ENCODE data around the gene SNX25.

The SNX25 gene

DNA sequence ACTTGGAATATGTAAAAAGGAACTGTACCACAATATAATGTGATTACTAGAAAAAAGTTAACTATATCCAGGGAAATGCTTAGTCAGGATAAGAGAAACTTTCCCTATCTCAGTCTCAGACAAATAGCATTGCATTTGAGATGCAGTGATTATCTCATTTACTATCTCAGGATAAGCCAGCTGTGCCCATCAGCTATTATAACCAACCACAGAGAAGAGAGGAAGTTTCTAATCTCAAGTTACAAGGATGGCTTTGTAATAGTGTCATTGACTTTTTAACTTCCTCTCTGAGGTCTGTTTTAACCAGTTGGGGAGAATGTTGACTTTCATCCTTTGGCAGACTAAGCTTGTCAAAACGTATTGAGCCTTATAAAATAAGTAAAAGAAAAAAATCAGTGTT lies 56.5 kb downstream of the SNX25 start:
- peak; percentile 83 for DNase-seq (ENCODE audit: low read depth)

DNA sequence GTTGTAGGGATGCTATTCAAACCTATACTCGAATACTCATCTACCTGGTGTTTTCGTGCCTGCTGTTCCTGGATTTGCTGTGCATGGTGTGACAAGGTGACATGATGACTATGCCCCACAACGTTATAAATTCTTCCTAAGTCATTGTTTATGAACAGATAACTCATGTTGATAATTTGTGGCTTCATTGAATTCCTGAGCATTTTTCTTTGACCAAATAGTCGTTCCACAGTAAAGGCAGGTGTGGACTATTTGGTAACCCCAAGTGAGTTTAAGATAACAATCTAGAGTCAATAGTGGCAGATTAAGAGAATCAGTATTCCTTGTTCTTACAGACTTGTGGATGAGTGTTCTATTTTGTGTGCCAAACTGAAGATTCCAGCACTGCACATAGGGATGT lies 59.9 kb downstream of the SNX25 start:
- DNase-seq (ENCODE audit: low read depth): peak; percentile 36

DNA sequence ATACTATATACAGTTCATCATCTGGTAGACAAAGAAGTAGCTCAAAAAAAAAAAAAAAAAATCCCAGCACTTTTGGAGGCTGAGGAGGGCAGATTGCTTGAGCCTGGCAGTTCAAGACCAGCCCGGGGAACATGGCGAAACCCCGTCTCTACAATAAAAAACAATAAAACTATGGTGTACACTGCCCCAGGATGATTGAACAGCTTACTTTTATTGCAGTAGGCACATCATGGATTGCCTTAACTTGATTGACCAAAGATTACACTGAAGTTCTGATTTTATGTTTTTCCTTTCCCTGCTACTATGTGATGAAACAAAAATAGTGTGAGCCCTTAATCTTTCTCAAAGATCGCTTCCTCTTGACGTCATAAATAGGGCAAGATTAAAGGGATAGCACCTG lies 60.6 kb downstream of the SNX25 start:
- DNase-seq (ENCODE audit: low read depth): no peak

DNA sequence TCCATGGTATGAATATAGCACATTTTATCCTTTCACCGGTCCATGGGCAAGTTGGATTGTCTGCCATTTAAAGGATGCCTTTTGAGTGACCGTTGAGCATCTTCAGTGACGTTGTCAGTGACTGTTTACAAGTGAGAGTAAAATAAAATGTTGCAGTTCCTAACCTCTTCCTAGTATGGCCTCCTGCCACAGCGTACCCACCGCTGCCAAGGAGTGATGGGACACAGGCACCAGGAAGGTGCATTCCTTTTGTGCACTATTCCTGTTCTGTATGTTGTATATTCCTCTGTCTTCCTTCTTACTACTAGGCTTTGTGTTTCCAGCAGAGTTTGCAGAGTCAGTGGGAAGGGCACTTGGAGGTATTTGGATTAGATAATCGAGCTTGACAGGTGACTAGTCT lies 61.5 kb downstream of the SNX25 start:
- no peak for DNase-seq (ENCODE audit: low read depth)

DNA sequence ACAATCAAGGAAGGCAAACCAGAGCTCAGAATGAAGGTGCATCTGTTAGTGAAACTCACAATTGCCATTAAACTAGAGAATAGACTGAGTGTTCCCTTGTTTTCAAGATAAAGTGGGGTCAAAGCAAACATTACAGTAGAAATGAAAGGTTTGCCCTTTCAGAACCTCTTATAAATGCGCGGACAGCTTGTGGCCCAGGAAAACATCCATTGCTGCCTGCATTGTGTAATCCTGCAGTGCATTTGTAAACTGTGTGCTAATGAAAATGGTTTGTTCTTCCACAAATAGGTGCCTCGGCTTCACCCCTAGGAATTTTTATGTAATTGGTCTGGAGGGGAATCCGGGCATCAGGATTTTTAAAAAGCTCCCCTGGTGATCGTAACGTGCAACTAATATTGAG lies 62.8 kb downstream of the SNX25 start:
- peak; percentile 23 for DNase-seq (ENCODE audit: low read depth)

DNA sequence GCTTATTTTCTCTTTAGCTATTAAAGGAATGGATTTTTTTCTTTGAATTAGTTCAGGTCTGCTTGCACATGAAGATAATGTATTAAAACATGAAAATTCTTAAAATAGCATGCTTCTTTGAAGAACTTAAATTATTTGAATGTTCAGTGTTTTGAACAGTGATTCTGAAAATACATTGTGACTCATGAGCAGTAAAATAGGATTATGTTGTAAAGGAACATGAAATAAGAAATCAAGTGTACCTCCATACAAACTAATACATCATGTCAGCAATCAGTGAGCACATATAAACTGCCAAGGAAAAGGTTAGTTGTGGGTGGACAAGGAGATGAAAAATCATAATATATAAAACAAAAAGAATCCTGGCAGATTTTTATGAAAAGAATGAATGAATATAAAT lies 66.1 kb downstream of the SNX25 start:
- peak; percentile 31 for DNase-seq (ENCODE audit: low read depth)

DNA sequence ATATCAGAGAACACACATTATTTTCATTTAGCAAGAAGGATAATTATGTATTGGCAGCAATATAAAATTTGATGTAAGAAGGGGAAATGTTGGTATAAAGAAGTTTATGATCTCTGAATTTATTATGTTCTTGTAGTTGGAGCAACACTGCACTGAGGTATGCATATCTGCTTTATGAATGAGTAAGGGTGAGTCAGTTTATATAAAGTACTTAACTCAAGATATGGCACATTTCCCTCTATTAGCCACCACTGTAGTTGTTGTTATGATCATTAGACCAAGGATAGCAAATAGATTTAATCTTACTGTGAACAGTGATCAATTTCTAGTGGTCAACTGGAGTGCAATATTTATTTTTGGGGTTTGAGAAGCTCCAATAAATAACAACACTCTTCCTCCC lies 66.6 kb downstream of the SNX25 start:
- DNase-seq (ENCODE audit: low read depth): peak; percentile 74

DNA sequence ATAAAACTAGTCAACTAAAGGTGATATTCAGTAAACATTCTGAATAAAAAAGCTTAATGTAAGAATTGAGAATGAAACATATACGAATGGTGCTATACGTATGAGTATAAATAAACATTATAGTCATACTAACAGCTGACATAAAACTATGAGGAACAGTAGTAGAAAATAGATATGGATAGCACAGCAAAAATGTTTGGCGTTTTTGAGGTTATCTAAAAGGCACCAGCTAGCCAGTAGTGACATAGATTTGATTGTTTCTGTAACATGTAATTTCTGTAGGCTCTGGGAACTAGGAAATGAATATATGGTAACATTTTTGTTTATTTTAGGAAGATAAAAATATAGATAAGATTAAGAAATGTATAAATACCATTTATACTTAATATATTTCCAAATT lies 69.3 kb downstream of the SNX25 start:
- DNase-seq (ENCODE audit: low read depth): peak; percentile 41

DNA sequence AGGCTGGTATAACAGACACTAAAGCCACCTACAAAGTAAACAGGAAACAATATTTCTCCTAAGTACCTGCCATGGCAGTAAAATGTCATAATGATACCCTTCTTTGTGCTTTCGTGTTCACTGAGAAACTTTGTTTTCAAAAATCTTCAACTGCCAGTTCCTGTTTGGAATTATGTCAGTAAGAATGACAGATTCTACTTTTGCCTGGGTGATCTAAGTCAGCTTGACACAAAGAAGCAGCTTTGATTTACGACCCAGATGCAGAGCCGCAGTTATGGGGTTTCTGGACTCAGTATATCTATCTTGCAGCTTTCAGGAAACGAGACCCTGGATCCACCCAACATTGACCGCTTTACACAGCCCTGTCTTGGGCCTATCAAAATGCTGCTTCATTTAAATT lies 71.2 kb downstream of the SNX25 start:
- no peak for DNase-seq (ENCODE audit: low read depth)

DNA sequence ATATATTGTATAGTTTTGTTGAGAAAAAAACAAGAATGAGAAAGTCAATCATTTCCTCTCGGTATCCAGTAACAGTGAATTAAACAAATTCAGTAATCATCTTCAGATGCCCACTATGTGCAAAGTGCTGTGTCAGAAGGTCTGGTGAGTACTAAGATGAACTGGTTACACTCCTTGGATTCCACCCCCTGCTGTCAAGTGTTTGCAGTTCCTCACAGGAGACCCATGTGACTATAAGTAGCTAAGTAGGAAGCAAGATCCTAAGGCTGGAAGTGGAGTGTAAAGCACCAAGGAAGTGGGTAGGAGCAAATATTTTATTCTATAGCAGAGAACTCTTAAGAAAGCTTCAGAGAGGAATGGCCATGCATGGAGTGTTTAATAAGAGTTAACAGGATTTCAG lies 73.6 kb downstream of the SNX25 start:
- DNase-seq (ENCODE audit: low read depth): peak; percentile 63

DNA sequence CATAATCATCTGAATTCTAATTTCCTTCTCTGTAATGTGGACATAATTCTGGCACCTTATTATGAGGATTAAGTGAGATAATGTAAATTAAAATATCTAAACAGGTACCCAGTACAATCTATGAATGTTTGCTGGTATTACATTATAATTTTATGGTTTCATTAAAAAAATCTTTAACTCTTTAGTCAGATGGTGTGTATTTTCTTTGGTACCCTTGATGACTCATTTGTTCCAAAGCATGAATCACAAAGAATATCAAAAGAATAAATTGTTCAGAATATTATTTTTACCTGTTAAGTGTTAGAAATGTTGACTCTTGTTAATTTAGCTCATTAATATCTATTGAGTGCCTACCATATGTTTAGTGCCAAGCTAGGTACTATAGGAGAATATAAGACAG lies 74.3 kb downstream of the SNX25 start:
- peak; percentile 75 for DNase-seq (ENCODE audit: low read depth)

DNA sequence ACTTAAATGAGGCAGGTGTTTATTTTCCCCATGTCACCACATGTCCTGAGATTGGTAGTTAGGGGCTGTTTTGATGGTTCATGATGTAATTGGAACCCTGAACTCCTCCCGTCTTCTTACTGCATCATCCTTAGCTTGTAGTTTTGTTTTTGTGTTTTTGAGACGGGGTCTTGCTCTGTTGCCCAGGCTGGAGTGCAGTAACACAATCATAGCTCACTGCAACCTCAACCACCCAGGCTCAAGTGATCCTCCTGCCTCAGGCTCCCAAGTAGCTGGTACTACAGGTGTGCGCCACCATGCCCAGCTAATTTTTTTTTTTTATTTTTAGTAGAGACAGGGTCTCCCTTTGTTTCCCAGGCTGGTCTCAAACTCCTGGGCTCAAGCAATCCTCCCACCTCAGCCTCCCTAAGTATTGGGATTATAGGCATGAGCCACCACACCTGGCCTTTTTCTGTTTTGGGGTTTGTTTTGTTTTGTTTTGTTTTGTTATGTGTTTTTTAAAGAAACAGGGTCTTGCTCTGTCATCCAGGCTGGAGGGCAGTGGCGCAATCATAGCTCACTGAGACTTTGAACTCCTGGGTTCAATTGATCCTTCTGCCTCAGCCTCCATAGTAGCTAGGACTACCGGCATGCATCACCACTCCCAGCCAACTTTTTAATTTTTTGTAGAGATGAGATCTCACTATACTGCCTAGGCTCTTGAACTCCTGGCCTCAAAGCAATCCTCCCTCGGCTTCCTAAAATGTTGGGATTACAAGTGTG lies 76.4 kb downstream of the SNX25 start:
- DNase-seq (ENCODE audit: low read depth): no peak

DNA sequence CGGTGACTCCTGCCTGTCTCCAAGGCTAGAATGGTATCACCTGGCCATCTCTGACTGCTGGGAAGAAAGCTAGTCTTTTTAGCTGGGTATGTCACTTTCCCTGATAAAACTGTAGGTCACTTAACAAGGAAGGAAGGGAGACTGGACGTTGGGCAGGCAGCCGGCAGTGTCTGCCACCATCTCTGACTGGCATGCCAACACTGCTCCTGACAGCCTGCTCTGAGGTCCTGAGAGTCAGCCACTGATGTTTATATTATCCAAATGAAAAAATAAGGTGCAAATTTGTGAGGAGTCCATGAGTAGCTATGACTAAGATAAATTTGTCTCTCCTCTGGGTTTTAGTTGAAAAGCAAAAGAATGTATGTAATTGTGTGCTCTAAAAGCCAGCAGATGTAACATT lies 77.2 kb downstream of the SNX25 start:
- DNase-seq (ENCODE audit: low read depth): no peak

DNA sequence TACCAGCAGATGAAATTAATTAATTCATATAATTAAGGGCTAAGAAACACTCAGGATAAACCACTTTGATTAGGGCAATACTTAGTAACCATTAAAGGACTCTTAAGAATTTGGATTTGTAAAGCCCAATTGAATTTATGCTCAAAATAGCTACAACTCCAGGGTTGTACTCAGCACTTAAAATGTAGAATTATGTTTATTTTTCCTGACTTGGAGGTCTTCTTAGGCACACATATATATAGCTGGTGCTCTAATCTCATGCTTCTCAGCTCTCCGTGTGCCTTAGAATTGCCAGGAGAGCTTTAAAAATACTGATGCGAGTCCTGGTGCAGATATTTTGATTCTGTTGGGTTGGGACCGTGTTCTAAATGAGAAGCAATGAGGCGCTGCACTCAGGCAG lies 77.6 kb downstream of the SNX25 start:
- DNase-seq (ENCODE audit: low read depth): no peak

DNA sequence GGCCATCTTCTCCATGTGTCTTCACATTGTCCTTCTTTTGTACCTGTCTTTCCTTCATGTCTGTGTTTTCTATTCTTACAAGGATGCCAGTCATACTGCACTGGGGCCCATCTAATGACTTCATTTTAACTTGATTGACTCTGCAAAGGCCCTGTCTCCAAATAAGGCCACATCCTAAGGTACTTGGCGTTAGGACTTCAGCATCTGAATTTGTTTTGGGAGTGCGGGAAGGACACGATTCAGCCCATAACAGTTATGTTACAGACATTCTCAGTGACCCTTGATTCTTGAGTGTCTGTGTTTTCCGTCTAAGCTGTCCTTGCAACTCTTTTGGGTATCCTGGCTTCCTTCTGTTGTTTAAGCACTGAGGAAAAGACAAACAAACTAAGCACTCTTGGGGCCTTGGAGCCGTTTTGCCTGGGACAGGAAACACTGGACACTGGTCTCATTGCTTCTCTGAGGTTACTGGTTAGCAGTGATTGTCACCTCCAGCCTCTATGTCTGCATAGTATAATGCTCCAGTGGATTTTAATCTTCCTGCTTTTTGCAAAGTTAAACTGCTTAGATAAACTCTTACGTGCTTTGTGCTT lies 80.7 kb downstream of the SNX25 start:
- DNase-seq (ENCODE audit: low read depth): no peak

DNA sequence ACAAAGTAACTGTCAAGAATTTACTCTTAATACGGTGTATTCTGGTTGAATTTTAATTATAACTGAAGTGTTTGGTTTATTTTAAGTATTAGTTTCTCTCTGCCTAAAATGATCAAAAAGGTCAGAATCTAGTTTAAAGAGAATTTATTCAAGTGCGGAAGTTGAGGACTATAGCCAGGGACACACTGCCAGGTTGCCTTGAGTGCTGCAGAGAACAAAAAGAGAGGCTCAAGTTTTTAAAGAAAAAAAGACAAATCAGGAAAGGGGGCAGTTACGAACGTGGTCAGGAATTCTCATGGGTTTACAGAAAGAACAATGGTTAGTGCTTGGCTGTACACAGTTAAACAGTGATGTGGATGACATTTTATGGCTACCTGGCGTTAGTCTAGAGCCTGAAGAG lies 81.3 kb downstream of the SNX25 start:
- DNase-seq (ENCODE audit: low read depth): no peak

DNA sequence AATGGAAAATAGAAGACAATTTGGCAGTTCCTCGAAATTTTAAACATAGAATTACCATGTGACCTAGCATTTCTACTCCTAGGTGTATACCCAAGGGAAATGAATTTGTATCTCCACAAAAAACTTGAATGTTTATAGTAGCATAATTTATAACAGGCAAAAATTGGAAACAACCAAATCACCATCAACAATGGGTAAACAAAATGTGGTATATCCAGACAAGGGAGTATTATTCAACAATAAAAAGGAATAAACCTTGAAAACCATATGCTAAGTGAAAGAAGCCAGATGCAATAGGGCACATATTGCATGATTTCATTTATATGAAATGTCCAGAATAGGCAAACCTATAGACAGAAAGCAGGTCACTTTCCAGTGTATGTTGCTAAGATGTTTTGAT lies 83.8 kb downstream of the SNX25 start:
- no peak for DNase-seq (ENCODE audit: low read depth)

DNA sequence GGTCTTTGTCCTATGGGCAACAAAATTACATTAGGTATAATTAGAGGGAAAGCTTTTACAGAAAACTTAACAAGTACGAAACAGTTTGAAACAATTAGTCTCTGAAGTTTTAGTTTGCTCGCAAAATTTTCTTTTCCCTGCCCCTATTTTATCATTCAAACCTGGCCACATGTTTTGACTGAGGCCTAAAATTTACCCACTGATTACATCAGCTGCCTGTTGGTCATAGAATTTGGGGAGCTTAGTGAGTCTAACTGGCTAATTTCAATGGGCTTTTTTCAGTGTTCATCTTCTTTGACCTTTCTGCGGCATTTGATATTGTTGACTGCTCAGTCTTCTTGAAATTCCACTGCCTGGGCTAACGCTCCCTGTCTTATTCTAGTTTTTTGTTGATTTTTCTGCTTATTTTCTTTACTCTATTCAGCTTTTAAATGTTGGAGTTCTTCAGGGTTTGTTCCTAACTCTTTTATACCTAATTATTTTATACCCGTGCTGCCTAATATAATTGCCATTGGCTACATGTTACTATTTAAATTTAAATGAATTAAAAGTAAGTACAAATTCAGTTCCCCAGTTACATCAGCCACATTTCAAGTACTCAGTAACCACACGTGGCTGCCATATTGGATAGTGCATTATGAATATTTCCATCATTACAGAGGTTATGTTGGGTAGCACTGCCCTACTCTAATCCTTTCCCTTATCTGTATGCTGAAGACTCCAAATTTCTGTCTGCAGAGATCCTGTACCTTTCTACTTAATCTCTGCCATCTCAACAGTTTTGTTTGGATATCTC lies 87.5 kb downstream of the SNX25 start:
- DNase-seq (ENCODE audit: low read depth): no peak

DNA sequence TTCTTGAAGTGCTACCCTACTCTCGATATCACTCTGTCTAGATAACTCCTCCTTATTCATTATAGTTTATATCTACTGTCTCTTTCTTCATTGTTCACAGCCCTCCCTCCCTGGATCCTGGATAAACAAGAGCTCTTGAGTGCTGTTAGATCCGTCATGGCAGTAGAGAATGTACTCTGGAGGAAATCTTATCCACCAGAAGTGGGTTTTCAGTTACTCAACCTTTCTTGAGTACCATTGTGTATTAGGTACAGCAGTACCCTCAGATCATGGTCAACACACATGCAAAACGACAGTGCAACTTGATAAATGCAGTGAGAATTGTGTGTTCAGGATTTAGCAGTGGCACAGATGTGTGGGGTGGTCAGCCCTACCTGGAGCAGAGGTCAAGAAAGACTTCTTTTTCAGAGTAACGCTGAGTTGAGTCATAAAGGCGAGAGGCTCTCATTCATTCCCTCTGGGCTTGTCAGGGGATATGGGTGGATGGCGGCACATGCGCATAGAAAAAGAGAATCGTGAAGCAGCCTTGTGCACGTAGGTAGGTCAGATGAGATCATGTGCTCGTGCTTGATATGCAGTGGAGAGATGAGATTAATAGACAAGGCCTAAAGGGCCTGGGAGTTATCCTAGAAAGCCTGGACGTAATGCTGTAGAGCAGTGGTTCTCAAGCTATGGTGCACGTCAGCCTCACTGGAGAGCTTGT lies 89.5 kb downstream of the SNX25 start:
- DNase-seq (ENCODE audit: low read depth): no peak

DNA sequence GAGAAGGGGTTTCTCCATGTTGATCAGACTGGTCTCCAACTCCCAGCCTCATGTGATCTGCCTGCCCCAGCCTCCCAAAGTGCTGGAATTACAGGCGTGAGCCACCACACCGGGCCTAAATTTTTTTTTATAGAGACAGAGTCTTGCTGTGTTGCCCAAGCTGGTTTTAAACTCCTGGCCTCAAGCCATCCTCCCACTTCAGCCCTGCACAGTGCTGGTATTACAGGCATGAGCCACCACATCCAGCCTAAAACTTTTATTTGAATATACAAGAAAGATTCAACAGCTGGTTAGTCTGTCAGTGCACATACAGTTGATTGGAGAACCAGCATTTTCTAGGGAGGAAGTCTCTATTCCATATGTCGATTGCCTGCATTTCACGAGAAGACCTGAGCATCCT lies 95.1 kb downstream of the SNX25 start:
- DNase-seq (ENCODE audit: low read depth): no peak

DNA sequence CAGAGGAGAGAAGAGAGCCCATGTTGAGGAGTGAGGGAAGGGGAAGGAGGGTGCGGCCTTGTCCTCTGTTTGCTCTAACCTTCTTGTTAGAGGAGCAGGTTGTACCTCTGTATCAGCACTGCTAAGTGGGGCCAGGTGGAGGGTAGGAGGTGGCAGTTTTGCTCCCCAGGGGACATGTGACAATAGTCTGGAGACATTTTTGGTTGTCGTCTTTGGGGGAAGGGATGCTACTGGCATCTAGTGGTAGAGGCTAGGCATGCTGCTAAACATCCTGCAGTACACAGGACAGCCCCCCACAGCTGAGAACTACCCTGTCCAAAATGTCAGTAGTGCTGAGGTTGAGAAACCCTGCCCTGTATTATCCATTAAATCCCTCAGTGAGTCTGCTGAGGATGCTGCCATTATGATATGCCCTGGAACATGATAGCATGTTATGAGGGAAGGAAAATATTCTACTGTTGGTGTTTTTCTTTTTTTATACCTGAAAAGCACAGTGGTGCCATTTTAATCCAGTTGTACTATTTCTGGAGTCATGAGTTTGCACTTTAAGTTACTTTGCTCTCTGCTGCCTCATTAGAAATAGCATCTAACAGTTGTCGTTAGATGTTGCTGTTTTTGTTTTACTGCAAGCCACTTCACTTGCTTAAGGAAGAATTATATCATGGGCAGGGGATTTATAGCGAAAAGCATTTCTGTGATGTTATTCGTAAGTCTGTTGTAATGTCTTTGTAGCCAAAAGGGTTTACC lies 95.7 kb downstream of the SNX25 start:
- no peak for DNase-seq (ENCODE audit: low read depth)

DNA sequence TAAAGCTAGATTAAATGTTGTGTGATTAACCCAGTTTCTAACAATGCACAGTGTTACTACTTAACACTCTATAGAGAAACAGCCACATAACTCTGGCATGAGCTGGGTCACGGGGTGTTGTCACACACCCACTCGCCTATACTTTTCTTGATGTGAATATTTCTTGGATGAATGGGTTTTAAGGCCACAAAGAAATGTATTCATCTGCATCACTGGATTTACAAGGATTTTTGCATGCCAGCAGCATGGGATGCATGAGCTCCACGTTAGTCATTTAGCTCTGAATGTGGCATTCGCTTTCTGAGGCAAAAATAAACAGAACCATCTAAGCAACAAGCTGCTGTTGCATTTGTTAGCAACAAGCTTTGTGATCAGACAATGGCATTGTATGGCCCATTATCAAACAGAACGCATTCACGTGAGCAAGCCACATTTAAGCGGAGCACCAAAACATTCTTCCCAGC lies 96.6 kb downstream of the SNX25 start:
- DNase-seq (ENCODE audit: low read depth): peak; percentile 93
